HG02571 (cell line): ENCODE results near the gene KCNT1.

Source experiments
- ATAC-seq: cut with Tn5 transposase; IDR thresholded peaks from one replicate; pipeline ENCODE4 v1.9.1; 2021; ENCODE audit warnings: mild to moderate bottlenecking, moderate library complexity; ENCODE audit not compliant: unreplicated experiment

Gene KCNT1

DNA sequence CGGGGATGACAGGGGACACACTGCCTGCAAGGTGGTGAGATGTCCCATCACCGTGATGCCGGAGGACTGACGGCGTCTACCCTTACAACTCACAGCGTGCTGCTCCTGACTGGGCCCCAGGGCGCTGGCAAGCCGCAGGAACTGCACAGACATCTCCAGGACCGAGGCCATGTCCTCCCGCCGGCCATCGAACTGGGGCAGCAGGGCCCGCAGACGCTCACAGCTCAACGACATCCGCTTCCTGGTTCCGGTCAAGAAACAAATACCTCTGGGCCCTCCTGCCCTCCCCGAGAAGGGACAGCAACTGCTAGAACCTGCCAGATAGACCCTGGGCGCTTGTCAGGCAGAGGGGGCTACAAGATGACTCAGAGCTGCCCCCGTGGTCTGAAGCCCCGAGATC, 3.7 kb upstream of the KCNT1 start:
- ATAC-seq, result no peak

DNA sequence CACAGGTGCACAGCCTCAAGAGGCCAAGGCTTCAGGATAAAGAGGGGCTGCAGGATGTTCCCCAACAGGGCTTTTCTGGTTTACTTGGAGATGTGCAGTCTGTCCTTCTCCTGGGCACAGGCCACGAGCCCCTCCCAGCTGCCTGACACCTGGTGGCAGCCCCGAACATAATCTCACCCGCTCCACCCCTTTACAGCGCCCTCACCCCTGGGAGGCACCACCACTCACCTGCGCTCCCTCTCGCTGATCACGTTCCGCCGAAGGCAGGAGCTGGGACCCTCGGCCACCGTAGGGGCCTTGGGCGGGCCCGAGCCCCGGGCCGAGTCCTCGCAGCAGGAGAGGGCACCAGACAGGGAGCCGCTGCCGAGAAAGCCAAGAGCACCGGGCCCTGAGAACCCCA, 3.2 kb upstream of the KCNT1 start:
- no peak for ATAC-seq

DNA sequence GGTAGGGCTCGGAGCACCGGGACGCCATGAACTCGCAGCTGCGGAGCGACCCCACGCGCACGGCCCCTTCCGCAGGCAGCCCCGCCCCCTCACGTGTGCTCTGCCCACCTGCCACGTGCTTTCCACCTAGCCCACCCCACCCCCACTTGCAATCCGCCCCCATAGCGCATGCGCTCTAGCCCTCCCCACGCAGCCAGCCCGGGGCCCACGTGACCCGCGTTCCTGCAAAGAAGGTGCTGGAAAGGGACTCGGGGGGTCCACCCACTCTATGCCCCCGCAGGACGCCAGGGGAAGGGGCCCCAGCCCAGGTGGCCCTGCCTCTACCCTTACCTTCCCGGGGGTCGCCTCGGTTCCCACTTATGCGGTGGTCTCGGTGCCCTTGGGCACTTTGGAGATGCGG, 2.5 kb upstream of the KCNT1 start, which contains the start of gene SOHLH1:
TSS of gene SOHLH1 (minus strand) at position 42 of the 400 bp plus-strand sequence. CDS start at position 28, 14 bp downstream.
- ATAC-seq, result no peak

DNA sequence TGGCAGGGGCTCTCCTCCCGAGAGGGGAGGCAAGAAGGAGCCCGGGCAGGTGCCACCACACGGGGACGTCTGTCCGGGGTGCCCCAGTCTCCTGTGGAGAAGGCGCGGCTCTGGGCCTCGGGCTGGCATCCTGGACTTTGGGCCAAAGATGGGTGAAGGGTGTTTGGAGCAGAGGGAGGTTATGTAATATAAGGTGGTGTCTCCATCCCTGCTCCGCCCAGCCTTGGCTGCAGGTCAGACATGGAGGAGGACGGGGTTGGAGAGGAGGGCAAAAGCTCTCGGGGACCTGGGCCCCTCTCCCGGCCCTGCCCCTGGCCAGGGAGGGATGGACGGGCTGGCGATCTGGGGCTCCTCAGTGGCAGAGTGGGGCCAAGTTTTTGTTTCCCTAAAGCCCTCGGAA, 1.5 kb upstream of the KCNT1 start:
- ATAC-seq, result no peak

DNA sequence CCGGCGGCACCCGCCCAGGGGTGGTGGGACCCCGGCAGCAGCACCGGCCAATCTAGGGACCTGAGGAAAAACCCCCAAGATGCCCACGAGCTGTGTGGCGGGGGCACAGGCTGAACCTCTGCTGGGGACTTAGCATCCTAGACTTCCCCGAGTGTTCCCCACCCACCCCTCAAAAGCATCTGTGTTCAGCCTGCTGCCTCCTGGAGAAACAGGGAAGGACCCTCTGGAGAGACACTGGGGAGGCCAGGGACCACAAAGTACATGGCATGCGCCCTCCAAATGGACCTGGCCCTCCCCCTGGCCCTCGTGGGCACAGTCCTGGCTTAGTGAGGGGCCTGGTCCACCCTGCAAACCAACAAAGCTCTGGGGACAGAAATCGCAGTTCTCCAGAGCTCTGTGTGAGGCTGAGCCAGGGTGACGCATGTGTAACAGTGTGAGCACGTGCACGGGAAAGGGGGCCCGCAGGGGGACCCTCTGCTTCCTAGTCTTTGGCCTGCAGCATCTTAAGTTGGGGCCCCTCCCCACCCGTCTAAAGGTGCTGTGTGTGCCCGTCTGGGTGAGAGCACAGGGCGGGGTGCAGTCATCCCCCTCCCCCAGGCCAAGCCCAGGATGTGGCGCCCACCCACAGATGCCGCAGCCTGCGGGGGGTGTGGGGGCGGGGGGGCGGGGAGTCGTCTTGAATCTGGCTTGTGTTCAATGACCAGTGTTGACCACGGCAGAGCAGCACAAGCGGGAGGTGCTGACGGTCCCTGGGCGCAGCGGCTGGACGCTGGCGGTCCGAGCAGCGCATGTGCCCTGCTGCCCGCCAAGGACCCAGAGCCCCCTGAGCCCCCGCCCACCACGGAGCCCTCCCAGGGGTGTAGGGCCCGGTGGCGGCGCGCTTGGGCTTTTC, 672 bp upstream of the KCNT1 start:
- no peak for ATAC-seq

DNA sequence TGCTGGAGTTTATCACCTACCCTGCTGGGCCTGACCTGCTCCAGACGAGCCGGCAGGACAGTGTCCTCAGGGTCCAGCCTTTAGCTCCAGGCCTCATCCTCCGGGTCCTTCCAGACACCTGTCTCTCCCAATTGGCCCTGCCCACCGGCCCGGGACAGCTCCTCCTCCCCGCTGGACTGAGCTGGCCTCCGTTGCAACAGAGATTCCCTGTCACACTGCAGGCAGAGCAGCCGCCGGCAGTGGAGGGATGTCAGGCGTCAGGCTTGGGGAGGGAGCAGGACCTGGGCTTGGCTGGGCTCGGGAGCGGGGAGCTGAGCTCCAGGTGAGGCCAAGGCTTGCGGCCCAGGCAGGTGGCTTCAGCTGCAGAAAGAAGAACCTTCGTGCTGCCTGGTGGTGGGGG, 1.7 kb downstream of the KCNT1 start:
- no peak for ATAC-seq

DNA sequence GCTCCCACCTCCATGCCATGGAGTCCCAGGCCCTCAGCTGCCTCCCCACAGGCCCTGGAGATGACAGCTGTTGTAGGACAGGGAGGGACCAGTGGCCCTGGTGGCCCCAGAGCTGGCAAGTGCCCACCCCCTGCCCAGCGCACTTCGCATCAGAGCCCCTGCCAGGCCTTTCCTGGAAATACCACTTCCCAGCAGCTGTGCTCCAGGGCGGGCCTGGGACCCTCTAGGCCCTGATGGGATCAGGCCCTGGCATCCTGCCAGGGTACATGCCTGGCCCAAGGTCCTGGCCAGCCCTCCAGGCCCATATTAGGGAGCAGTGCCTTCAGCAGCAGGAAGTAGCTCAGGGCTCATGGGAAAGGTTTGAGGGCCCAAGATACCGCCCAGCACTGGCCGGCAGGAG, 2.5 kb downstream of the KCNT1 start:
- no peak for ATAC-seq

DNA sequence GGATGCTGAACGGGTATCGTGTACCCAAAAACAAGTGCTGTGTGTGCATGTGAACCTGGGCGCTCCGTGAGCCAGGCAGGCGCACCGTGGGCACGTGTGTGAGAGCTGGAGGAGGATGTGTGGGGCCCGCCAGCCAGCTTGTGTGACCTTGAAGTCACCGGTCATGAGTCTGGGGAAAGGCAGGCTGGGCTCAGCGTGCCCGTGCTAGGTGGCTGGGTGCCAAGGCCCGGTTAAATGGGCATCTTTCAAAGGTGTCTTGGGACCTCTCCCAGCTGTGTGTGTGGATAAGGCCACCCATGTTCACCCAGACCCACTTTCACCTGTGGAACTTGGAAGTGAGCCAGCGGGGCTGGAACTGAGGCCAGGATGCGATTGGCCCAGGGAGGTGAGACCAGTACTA, 3.4 kb downstream of the KCNT1 start:
- ATAC-seq, result no peak

DNA sequence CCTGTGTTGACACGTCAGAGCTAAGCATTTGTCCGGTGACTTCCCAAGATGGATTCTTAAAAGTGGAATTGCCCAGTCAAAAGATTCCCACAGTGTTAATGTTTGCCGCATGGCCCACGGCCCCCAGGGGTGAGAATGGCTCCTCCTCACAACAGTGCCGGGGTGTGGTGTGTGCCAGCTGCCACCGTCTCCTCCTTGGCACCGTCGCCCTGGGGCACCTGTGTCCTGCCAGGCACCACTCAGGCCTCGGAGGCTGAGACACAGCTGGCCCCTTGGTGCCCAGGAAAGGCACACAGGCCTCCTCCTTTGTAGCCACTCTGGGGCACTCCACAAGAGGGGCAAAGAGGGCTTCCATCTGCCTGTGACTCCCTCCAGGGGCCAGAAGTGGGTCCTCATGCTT, 4.3 kb downstream of the KCNT1 start:
- ATAC-seq, result no peak

DNA sequence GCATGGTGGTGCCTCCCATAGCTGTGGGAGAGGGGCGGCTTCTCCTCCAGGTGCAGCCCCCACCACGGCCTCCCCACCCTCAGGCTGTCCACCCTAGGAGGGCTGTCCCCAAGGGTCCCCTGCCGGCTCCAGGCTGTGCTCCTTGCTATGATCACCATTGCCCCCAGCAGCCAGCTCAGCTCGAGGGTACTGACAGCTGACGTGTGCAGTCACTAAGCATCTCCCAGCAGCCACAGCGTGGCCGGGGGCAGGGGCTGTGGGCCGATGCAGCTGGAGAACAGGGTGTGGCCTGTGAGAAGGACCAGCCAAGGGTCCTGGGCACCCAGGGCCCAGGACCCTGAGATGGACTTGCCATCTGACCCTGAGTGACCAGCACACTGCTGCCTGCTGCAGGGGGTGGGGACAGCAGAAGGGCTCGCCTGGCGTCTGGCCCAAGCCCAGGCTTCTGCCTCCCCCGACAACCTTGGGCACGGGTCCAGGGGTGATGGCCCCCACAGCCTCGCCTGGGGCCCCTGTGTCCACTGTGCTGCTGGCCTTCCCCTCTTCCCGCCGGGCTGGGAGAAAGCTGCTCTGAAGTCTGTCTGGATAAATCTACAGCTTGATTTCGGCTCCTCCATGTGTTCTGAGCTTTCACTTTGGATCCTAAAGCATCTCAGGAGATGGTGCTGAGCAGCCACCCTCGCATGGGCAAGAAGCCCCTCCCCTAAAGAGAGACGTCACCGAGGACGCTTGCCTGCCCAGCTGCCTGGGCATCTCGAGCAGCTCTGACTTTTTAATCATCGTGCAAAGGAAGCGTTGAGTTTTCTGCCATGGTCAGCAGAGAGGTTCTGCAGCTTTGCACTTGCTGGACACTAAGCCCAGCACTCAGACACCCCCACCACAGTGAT, 5.5 kb downstream of the KCNT1 start:
- no peak for ATAC-seq

DNA sequence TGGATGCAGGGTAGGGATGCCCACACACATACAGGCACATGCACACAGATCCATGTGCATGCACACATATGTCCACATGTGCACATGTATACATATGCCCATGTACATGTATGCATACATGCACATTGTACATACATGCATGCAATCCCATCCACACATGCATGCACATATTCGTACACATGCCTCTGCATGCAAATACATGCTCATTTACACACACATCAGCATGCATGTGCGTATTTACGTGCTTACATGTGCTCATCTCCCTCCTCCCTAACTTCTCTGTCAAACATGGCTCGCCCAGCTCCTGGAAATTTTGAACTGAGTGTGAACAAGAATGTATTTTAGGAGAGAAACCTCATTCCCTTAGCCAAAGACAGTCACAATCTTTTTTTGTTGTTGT, 6.2 kb downstream of the KCNT1 start:
- no peak for ATAC-seq

DNA sequence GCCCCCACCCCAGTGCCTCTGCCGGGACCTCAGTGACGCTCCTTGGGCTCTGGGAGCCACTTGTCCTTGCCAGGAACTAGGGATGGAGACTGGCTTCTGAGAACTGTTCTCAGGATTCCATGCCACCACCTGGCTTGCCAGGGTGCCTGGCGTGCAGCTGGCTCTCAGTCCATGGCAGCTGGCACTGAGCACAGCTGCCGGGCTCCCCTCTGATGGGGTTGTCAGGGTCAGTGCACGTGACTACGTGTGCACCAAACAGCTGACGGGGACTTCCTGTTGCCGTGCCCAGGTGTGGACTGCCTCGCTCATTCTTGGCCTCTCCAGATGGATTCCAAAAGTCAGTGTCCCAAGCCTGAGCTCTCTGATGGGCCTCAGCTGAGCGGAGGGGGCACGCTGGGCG, 9.4 kb downstream of the KCNT1 start:
- ATAC-seq, result no peak

DNA sequence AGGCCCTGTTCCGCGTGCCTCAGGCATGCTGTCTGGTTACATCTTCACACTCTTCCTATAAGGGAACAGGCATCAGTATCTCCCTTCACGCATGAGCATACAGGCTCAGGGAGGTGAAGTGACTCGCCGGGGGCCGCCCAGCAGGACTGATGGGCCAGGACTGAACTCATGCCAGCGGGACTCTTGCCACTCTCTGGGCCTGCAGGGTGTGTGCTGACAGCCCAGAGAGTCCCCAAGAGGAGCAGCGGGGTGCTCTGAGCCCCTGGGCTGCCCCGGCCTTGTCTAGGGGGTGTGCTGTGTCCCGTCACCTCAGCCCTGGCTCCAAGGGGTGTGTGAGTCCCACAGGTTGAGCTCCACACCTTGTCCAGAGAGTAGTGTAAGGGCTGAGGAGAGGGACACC, 9.9 kb downstream of the KCNT1 start:
- no peak for ATAC-seq

DNA sequence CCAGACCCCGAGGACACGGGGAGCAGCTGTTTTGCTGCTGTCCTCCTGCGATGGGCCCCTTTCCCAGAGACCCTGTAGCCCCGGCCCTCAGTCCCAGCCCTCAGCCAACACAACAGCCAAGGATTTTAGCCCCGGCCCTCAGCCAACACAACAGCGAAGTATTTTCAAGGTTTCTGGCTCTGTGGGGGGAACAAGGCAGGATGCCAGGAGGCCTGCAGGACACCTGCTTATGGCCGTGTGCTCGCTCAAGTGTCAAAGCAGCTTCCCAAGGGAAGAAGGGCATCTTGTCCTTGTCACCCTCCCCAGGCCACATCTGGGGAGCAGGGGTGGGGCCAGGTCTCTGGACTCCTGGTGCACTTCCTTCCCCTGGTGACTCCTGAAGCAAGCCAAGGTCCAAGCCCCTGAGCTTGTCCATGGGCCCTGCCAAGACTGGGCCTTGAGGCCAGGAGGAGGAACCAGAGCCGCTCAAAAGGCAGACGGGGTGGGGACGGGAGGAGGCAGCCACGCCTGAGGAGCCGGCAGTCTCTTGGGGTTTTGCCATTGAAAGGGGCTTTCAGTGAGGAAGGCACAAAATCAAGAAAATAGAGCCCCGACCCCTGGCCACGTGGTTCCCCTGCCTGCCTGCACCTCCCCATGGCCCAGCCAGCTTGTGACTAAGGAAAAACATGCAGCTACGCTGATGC, 10.8 kb downstream of the KCNT1 start:
- ATAC-seq, result no peak

DNA sequence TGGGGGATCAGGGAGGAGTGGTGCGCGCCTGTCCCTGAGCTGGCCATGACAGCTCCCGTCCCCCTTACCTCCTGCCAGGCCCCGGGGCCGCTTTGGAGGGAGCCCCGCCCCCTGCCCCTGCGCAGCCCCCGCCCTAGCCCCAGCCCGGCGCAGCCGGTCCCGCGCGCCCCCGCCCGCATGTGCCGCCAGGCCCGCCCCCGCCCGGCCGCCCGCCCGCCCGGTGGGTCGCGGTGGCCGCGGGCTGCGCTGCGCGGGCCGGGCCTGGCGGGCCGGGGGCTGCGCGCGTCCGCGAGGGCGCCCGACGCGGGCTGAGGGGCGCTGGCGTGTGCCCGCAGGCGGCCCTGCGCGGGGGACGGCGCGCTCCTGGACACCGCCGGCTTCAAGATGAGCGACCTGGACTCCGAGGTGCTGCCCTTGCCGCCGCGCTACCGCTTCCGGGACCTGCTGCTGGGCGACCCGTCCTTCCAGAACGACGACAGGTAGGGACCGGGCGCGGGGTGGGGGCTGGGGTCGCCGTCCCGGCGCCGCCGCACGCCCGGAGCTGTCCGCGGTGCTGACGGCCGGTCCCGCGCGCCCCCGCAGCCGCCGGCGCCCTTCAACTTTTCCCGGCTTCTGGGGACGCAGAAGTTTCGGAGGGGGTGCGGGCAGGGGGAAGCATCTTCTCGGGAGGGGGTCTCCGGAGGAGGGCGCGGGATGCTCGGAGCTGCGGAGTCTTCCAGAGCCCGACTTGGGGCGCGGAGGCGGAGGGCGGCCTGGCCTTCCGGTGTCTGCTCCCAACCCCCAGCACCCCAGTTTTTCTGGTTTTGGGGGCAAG, 12.5 kb downstream of the KCNT1 start:
- no peak for ATAC-seq

DNA sequence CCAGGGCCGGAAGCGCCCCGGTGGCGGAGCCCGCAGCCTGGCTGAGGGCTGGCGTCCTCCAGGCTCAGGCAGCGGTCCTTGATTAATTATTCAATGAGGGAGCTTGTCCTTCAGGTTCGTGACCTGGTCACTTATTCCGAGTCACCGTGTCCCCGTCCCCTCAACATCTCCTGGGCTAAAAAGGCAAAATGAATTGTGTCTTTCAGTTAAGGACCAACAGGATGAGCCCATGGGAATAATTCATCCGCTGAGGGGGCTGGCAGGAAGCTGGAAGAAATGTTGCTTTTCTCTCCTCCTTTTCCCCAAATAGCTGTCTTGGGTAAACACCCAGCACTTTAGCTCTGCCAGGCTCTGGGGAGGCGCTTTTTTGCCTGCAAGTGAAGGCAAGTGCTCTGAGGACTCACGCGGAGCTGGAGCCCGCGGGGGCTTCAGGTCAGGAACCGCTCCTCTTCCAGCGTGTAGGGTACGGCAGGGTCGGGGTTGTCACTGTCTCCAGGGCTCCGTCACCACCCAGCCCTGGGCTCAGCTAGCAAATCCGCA, 13.1 kb downstream of the KCNT1 start:
- ATAC-seq, result no peak

DNA sequence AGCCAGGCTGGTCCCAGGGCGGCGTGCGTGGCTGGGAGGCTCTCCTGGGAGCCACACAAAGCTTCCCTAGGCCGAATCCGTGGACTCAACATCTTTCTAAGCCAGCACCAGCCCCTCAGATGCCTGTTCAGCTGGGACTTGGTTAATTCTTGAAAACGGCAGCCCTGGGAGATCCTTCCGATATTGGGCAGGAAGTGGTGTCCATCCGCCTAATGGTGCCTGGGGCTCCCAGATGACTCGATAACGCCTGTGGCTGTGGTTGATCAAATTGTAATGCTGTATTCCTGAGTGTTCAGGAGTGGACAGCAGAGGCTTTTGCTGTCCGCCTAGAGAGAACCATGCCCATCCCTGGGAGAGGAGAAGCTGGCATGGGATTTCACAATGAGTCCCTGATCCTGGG, 14.1 kb downstream of the KCNT1 start:
- no peak for ATAC-seq

DNA sequence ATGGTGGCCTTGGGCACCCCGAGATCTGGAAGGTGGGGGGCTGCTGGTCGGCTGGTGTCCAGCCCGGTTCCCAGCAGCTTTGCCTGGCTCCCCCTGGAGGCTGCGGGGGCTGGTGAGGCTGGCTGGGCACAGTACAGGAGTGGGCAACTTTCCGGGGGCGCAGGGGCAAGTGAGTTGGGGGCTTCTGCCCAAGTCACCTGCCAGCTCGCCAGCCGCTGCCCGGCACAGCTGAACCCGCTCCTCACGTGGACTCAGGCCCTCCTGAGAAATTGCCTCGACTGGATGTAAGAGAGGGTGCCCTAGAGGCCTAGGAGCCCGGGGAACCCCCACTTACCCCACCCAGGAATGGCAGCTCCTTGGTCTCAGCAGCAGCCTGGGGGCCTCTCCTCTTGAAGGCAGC, 15.4 kb downstream of the KCNT1 start:
- ATAC-seq, result no peak

DNA sequence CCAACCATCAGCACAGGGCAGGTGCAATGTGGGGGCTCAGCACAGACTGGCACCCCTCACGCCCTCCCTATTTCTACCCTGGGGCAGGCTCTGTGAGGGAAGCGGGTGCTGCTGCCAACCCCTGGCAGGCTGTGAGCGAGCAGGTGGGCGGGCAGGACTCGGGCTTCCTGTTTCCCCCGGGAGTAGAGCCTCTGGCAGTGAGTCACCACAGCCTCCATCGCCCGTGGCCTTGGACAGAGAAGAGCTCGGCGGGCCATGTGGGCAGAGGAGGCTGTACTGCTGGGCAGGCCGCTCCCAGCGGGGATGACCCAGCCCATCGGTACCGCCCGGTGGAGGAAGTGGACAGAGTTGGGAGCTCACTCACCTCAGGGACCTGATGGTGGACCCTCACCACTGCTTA, 16.6 kb downstream of the KCNT1 start:
- ATAC-seq, result no peak

DNA sequence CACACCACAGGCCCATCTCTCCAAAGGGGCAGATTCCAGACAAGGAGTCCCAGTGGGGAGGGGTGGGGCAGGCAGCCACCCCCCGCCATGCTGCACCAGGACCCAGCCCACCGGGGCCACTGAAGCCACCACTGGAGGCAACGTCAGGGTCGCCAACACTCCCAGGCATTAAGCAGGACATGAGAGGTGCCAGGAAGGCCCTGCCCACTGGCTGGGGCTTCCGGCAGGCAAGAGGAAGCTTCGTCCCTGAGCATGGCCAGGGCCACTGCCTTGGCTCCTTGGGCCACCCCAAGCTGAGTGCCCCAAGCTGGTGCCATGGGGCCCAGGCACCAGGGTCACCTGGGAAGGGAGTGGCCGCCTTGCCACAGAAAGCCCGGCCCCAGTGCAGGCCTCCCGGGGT, 17.5 kb downstream of the KCNT1 start:
- ATAC-seq, result no peak
